Heart left ventricle (tissue), 16 donors: Measurements from ENCODE around the gene BRSK1. TPM values are rescaled to one million over a fixed set of nuclear protein-coding genes. Genes with fewer than 3 reads are reported as not detected.
A peak's percentile ranks its signal among the peaks of the same experiment; 100 is the strongest.

Experiments
- ATAC-seq, 4 donors: fragments of 200-7000 bp; cut with Tn5 transposase; one replicate each; pipeline ENCODE4 v1.9.1; 2020 to 2022; ENCODE audit warnings: moderate library complexity in 4 of 4, mild to moderate bottlenecking in 3 of 4, moderate number of reproducible peaks in 1 of 4
- DNase-seq, 5 donors: peaks; one replicate each; pipeline ENCODE4 v3.0.0-alpha.2; 2020
- H3K27ac ChIP-seq, 12 donors: fragments of 200-600 bp; sonication (generic) in 4 of 12; one replicate each; pipeline versions ENCODE4 v1.5.0 to v1.8.0; 2016 to 2022; ENCODE audit warnings: mild to moderate bottlenecking in 2 of 12
- H3K27me3 ChIP-seq, 9 donors: fragments of 200-600 bp; sonication (generic) in 2 of 9; one replicate each; pipeline versions ENCODE4 v1.5.1 to v1.8.0; 2016 to 2022; ENCODE audit warnings: mild to moderate bottlenecking in 3 of 9
- H3K36me3 ChIP-seq, 9 donors: fragments of 200-600 bp; sonication (generic) in 2 of 9; one replicate each; pipeline versions ENCODE4 v1.5.0 to v1.8.0; 2018 to 2022; ENCODE audit warnings: mild to moderate bottlenecking in 2 of 9
- H3K4me1 ChIP-seq, 12 donors: fragments of 200-600 bp; sonication (generic) in 4 of 12; one replicate each; pipeline versions ENCODE4 v1.5.0 to v1.8.0; 2016 to 2022; ENCODE audit warnings: mild to moderate bottlenecking in 3 of 12
- H3K4me3 ChIP-seq, 12 donors: fragments of 200-600 bp; sonication (generic) in 4 of 12; one replicate each; pipeline versions ENCODE4 v1.5.0 to v1.8.0; 2017 to 2022; ENCODE audit warnings: mild to moderate bottlenecking in 9 of 12, moderate library complexity in 4 of 12
- H3K9me3 ChIP-seq, 12 donors: fragments of 200-600 bp; sonication (generic) in 4 of 12; one replicate each; pipeline versions ENCODE4 v1.5.0 to v1.8.0; 2016 to 2022; ENCODE audit warnings: mild to moderate bottlenecking in 1 of 12
- CTCF ChIP-seq, 12 donors: fragments of 200-600 bp; sonication (generic) in 4 of 12; IDR thresholded peaks; one replicate each; pipeline versions ENCODE4 v1.5.0 to v1.8.0; 2018 to 2022; ENCODE audit warnings: antibody characterized with exemption in 12 of 12, mild to moderate bottlenecking in 5 of 12
- POLR2A ChIP-seq, 2 donors: fragments of 450-650 bp; IDR thresholded peaks; one replicate each; pipeline ENCODE4 v1.6.1; 2017; ENCODE audit warnings: antibody characterized with exemption in 2 of 2, mild to moderate bottlenecking in 2 of 2, moderate library complexity in 2 of 2
- WGBS, 4 donors: extraction: QIAGEN DNeasy Blood & Tissue Kit in 2 of 4; methylation state at CpG; one replicate each; pipeline versions ENCODE4 v1.1.5 to v1.1.7; 2013 to 2018; 5-methylcytosine and 5-hydroxymethylcytosine counted together
- intact Hi-C, 10 donors: fragments of 100-400 bp; cut with DNase I; formaldehyde crosslinking; loops; one replicate each; pipeline versions ENCODE4 v1.11.1 to v1.14.2; 2022
- polyA plus RNA-seq, 2 donors: library from polyadenylated mRNA; stranded (reverse); fragments of 200-250 nt; gene quantifications; one replicate each; pipeline ENCODE4 v1.2.3, GENCODE V29; 2013
- total RNA-seq, 9 donors: library from RNA; depleted of rRNA in 2 of 9; stranded (reverse); fragments of >200 nt in 2 of 9; fragmentation: NEBNext Ultra II Directional in 3 of 9; extraction: Animal tissue kit (Norgen Biotek cat#: 25700) in 3 of 9; gene quantifications; one replicate each; pipeline versions ENCODE4 v1.1.0 to v1.2.4, GENCODE V29; 2016 to 2023
- donor health status: ischemic (EF 13 %, LVEDD 7.1; RV severe dilation, severe dysfunction).
- donor health status: healthy with polysubstance abuse.
- donor health status: DM: no; HTN: yes; CAD: no.
- donor health status: DM: no; HTN: no; CAD: no.
- donor health status: ischemic (EF 25% LVEDD 6.9; RV normal size, moderate dysfunction).
- donor health status: ischemic (EF 25% LVEDD 5.7; RV mildly dilated, moderate dysfunction).
- donor health status: healthy.
- donor health status: DM: yes; HTN: yes; CAD: no.
- donor health status: ischemic (EF 35%, LVEDD 5.7; RV mildly dilated, moderate dysfunction).
- donor health status: nonischemic (EF 11% LVEDD 7.7; RV severe dilation, severe dysfunction).
- donor health status: DM: yes; HTN: yes; CAD: no.
- donor health status: PGD.
- donor health status: ischemic (EF 29% LVEDD 5.4; RV normal size, mild dysfunction).
- donor health status: nonischemic (EF 23%, LVEDD 6.1; RV moderate dilation, normal function).

BRSK1 gene
- total and polyA plus RNA-seq, 11 donors: 1.6 to 7.4 (median 2.1) TPM

- Histone ChIP-seq H3K27me3 (no peaks in the 10 kb centered on the region), H3K4me1 (peaks cover 2 to 94% (median 69%) of the 10 kb centered on the region in 12 donors), H3K36me3 (peaks cover 0 to 11% (median 3%) of the 10 kb centered on the region in 9 donors), H3K9me3 (no peaks in the 10 kb centered on the region), H3K27ac (peak overlapping the region in 7 of 12 donors; percentile 2 to 98 (median 34)), H3K4me3 (peak overlapping the region in 1 of 12 donors; percentile 17)
- intact Hi-C loops: no loop called here
- TF ChIP-seq CTCF (IDR thresholded peaks at IDR 0.05) (no peak), POLR2A (IDR thresholded peaks at IDR 0.05) (no peak)
- WGBS, 4 donors: 57 to 61% (median 60%) methylated on average over 19 of the region's 19 CpGs
- peak in 1 of 4 donors; percentile 35 for ATAC-seq
- peak in 1 of 5 donors; percentile 17 for DNase-seq
Observed at GRCh38 chr19:55251341-55252081, 32.3 kb upstream of the BRSK1 start.

GRCh38 chr19:55252760-55253663, 30.8 kb upstream of the BRSK1 start:
- Histone ChIP-seq H3K4me3 (peak overlapping the region in 3 of 12 donors; percentile 39 to 97 (median 80)), H3K36me3 (peaks cover 0 to 4% (median 0%) of the 10 kb centered on the region in 9 donors), H3K27ac (peak overlapping the region in 2 of 12 donors; percentile 54 to 98), H3K4me1 (peaks cover 2 to 96% (median 73%) of the 10 kb centered on the region in 12 donors), H3K27me3 (no peaks in the 10 kb centered on the region), H3K9me3 (no peaks in the 10 kb centered on the region)
- TF ChIP-seq CTCF (IDR thresholded peaks at IDR 0.05): no peak
- TF ChIP-seq POLR2A (IDR thresholded peaks at IDR 0.05): no peak
- 79 to 88% (median 83%) methylated on average over 21 of the region's 21 CpGs for whole genome bisulfite sequencing, 4 donors
- no peak for DNase-seq
- intact Hi-C loops: no loop called here
- no peak for ATAC-seq

- Histone ChIP-seq H3K9me3 (no peaks in the 10 kb centered on the region), H3K4me1 (peaks cover 0 to 86% (median 63%) of the 10 kb centered on the region in 12 donors), H3K27ac (peak overlapping the region in 9 of 12 donors; percentile 17 to 98 (median 48)), H3K4me3 (peak overlapping the region in 10 of 12 donors; percentile 6 to 97 (median 28)), H3K36me3 (peaks cover 0 to 4% (median 0%) of the 10 kb centered on the region in 9 donors), H3K27me3 (no peaks in the 10 kb centered on the region)
- no peak for ATAC-seq
- no peak for TF ChIP-seq POLR2A (IDR thresholded peaks at IDR 0.05)
- TF ChIP-seq CTCF (IDR thresholded peaks at IDR 0.05): no peak
- WGBS, 4 donors: 70 to 77% (median 74%) methylated on average over 18 to 23 of the region's 23 CpGs
- no peak for DNase-seq
- intact Hi-C loops: no loop called here
Observed at GRCh38 chr19:55253842-55254624, 29.8 kb upstream of the BRSK1 start.
